Aorta (tissue), 5 donors: ENCODE measurements around the gene KDM5C. TPM values are rescaled to one million over a fixed set of nuclear protein-coding genes. Genes with fewer than 3 reads are reported as not detected.

Experiments used
- ATAC-seq: fragments of 200-7000 bp; cut with Tn5 transposase; one replicate; pipeline ENCODE4 v1.9.1; 2022; ENCODE audit warnings: moderate library complexity; ENCODE audit not compliant: low FRiP score
- DNase-seq, 2 donors: peaks; one replicate each; pipeline ENCODE4 v3.0.0-alpha.2; 2020
- H3K27ac ChIP-seq, 2 donors: one replicate each; pipeline ENCODE4 v1.5.1; 2013; ENCODE audit warnings: low read length in 2 of 2, mild to moderate bottlenecking in 2 of 2, moderate library complexity in 2 of 2, control low read depth in 1 of 2, inconsistent platforms in 1 of 2, low read depth in 1 of 2
- H3K27me3 ChIP-seq, 2 donors: one replicate each; pipeline ENCODE4 v1.6.1; 2013; ENCODE audit warnings: control low read depth in 1 of 2, low read length in 1 of 2, mild to moderate bottlenecking in 1 of 2, moderate library complexity in 1 of 2; ENCODE audit not compliant: insufficient read depth in 2 of 2, control insufficient read depth in 1 of 2
- H3K36me3 ChIP-seq, 2 donors: one replicate each; pipeline ENCODE4 v1.6.1; 2013; ENCODE audit warnings: control low read depth in 1 of 2, low read length in 1 of 2, mild to moderate bottlenecking in 1 of 2; ENCODE audit not compliant: insufficient read depth in 2 of 2, control insufficient read depth in 1 of 2
- H3K4me1 ChIP-seq, 2 donors: one replicate each; pipeline ENCODE4 v1.6.1; 2013; ENCODE audit warnings: low read length in 2 of 2, control low read depth in 1 of 2, mild to moderate bottlenecking in 1 of 2, moderate library complexity in 1 of 2; ENCODE audit not compliant: insufficient read depth in 2 of 2, control insufficient read depth in 1 of 2
- H3K4me3 ChIP-seq, 2 donors: one replicate each; pipeline ENCODE4 v1.5.1; 2013; ENCODE audit warnings: low read length in 2 of 2, control low read depth in 1 of 2, mild to moderate bottlenecking in 1 of 2
- H3K9me3 ChIP-seq: one replicate; pipeline ENCODE4 v1.6.1; 2013; ENCODE audit warnings: mild to moderate bottlenecking, low read length; ENCODE audit not compliant: control insufficient read depth
- WGBS, 2 donors: extraction: QIAGEN DNeasy Blood & Tissue Kit; methylation state at CpG; one replicate each; pipeline ENCODE4 v1.1.7; 2013; 5-methylcytosine and 5-hydroxymethylcytosine counted together
- intact Hi-C, 2 donors: fragments of 100-400 bp; cut with DNase I; formaldehyde crosslinking; loops; one replicate each; pipeline versions ENCODE4 v1.14.2 to v1.15.0; 2022
- polyA plus RNA-seq, 2 donors: library from polyadenylated mRNA; stranded (reverse); fragments of 200-250 nt; gene quantifications; one replicate each; pipeline ENCODE4 v1.2.3, GENCODE V29; 2013
- total RNA-seq, 2 donors: library from RNA; stranded (reverse); fragmentation: NEBNext Ultra II Directional; extraction: Animal tissue kit (Norgen Biotek cat#: 25700); gene quantifications; one replicate each; pipeline ENCODE4 v1.2.1, GENCODE V29; 2021
- donor health status: healthy with polysubstance abuse.
- donor health status: Bipolar disorder and iron deficiency.
- donor health status: DM: no; HTN: no; CAD: no.
- donor health status: DM: no; HTN: no; CAD: no.
- donor health status: DM: yes; HTN: yes; CAD: no.

The KDM5C gene
- total and polyA plus RNA-seq, 4 donors, result 14.0 to 118 (median 57.9) TPM

DNA sequence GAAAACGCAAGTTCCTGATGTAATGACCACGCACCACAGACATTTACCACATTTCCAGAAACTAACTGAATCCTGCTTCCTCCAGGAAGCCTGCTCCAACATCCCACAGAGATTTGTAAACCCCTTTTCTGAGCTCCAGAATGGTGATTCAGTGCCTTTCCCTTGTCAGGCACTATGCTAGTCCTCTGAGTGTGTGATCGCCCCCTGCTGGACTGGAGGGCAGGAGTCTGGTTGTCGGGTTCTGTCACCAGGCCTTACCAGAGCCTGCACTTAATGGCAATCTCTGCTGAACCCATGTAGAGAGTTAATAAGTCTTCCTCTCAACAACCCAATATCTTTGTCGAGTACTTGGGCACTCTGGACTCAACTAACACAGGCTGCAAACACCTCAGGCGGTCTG lies 14.5 kb upstream of the KDM5C start:
- Histone ChIP-seq H3K27me3 (no peaks in the 10 kb centered on the region), H3K9me3 (no peaks in the 10 kb centered on the region), H3K27ac (no peak overlapping the region), H3K4me3 (no peak overlapping the region), H3K4me1 (no peaks in the 10 kb centered on the region), H3K36me3 (no peaks in the 10 kb centered on the region)
- WGBS, 2 donors, result 83 to 92% methylated on average over 6 of the region's 6 CpGs
- DNase-seq (no peak), ATAC-seq (no peak)
- intact Hi-C loops, result no loop called here

DNA sequence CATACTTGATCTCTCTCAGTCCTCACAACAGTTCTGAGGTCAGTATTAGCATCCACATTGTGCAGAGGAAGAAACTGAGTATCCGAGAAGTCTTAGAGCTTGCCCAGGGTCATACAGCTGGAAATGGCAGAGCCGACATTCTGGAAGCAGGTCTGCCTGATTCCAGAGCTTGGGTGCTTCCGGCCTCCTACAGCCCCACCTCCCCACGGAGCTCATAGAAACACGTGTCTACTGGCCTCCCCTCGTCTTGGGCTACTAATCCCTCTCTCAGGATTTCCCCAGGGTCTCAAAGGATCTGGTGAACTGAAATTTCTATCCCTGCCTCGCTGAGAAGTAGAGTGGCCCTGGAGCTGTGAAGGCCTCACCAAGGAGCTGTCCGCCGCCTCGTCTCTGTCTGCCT lies 12.0 kb upstream of the KDM5C start:
- no peak overlapping the region for H3K4me3 ChIP-seq
- H3K27me3 ChIP-seq, result no peaks in the 10 kb centered on the region
- no peaks in the 10 kb centered on the region for H3K9me3 ChIP-seq
- ATAC-seq, result no peak
- intact Hi-C loops, result no loop called here
- 65 to 77% methylated on average over 10 of the region's 10 CpGs for WGBS, 2 donors
- no peak for DNase-seq
- no peaks in the 10 kb centered on the region for H3K36me3 ChIP-seq
- H3K4me1 ChIP-seq, result no peaks in the 10 kb centered on the region
- H3K27ac ChIP-seq, result no peak overlapping the region

DNA sequence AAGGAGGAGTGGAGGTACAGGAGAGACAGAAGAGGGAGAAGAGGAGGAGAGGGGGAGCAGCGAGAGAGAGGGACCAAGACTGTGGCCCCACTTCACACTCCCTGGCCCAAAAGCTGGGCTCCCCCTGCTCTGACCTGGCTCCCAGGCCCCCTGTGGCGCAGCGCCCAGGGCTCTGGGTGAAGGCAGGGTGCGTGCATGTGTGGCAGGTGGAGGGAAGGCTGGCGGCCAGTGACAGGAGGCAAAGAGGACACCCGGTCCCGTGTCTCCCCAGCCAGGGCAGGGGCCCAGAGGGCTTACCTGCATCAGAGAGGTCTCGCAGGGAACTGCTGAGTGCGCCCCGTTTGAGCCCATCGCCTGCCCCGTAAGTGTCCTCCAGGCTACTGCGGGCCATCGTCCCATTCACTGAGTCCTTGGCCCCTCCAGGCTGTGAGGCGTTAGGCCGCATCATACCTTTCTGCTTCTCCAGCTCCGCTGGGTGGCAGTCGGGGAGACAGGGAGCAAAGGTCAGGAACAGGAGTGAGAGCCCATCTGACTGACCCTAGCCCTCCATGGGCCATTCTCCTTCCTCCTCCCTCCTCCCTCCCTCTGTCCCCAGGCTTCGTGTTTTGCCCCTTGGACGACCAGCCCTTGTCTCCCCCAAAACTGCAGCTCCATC lies 11.1 kb upstream of the KDM5C start:
- WGBS, 2 donors, result 87 to 89% methylated on average over 20 of the region's 20 CpGs
- ATAC-seq, result no peak
- no peaks in the 10 kb centered on the region for H3K36me3 ChIP-seq
- DNase-seq, result no peak
- no peaks in the 10 kb centered on the region for H3K4me1 ChIP-seq
- H3K4me3 ChIP-seq, result no peak overlapping the region
- intact Hi-C loops, result no loop called here
- no peak overlapping the region for H3K27ac ChIP-seq
- H3K9me3 ChIP-seq, result no peaks in the 10 kb centered on the region
- no peaks in the 10 kb centered on the region for H3K27me3 ChIP-seq

DNA sequence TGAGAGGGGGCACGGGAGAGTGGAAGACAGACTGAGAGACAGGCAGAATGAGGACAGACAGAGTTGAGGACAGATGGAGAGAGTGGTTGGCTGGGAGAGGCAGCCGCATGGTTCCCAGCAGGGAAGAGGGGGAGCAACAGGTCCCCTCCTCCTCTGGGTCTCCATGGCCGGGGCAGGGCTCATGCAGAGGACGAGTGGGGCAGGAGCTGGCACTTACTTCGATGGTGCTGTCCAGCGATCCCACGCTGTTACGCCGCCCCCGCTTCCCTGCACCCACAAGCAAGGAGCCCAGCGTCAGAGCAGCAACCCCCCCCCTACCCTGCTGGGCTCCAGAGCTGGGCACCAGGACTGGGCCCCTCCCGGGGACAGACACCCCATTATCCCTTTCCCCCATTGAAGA lies 10.6 kb upstream of the KDM5C start:
- 76 to 80% methylated on average over 11 to 12 of the region's 12 CpGs for WGBS, 2 donors
- Histone ChIP-seq H3K36me3 (no peaks in the 10 kb centered on the region), H3K4me3 (no peak overlapping the region)

DNA sequence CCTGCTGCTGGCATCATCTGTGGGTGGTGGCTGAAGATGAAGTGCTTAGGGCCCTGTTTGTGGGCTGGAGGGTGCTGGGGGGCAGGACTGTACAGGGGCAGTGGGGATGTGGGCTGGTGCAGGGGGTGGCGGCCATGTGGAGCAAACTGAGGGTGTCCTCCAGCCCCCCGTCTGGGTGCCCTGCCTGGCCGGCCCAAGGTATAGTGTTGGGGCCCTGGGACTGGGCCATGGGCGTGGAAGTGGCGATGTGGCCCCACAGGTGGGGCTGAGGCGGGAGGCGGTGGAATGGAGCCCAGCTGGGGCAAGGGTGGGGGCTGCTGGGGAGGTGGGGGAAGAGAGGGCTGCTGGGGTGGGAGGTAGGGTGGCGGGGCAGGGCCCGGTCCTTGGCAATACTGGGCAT lies 9.5 kb upstream of the KDM5C start:
- peak in 1 of 2 donors; percentile 34 for DNase-seq
- 96 to 98% methylated on average over 7 to 9 of the region's 9 CpGs for WGBS, 2 donors
- no peaks in the 10 kb centered on the region for H3K27me3 ChIP-seq
- no peaks in the 10 kb centered on the region for H3K36me3 ChIP-seq
- ATAC-seq, result peak; percentile 3
- H3K27ac ChIP-seq, result no peak overlapping the region
- H3K4me1 ChIP-seq, result no peaks in the 10 kb centered on the region
- intact Hi-C loops, result no loop called here
- H3K4me3 ChIP-seq, result no peak overlapping the region
- no peaks in the 10 kb centered on the region for H3K9me3 ChIP-seq

More for the DNA sequence above, 10.6 kb upstream of the KDM5C start:
- Histone ChIP-seq H3K27me3 (no peaks in the 10 kb centered on the region), H3K27ac (no peak overlapping the region), H3K9me3 (no peaks in the 10 kb centered on the region), H3K4me1 (no peaks in the 10 kb centered on the region)
- DNase-seq (peak in 1 of 2 donors; percentile 34), ATAC-seq (no peak)
- intact Hi-C loops, result no loop called here

DNA sequence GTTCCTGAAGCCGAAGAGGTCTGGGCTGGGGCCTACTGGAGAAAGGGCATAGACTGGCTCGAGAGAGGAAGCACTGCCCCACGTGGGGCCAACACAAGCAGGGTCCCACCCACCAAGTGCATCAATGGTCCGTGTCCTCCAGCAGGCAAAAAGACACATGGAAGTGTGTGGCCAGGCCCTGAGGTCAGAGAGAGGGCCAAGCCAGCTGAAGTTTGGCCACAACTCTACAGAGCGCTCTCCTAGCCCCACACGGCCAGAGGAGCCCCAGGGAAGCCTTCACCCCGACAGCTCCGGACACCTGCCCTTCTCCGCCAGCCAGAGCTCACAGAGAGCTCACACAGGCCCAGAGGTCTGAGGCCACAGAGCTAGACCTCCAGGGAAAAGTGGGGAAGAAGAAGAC lies 8.5 kb upstream of the KDM5C start:
- intact Hi-C loops, result no loop called here
- no peaks in the 10 kb centered on the region for H3K9me3 ChIP-seq
- no peaks in the 10 kb centered on the region for H3K36me3 ChIP-seq
- H3K27ac ChIP-seq, result no peak overlapping the region
- DNase-seq (peak in 1 of 2 donors; percentile 26), ATAC-seq (no peak)
- H3K27me3 ChIP-seq, result no peaks in the 10 kb centered on the region
- no peak overlapping the region for H3K4me3 ChIP-seq
- no peaks in the 10 kb centered on the region for H3K4me1 ChIP-seq
- 77 to 82% methylated on average over 9 of the region's 9 CpGs for WGBS, 2 donors

DNA sequence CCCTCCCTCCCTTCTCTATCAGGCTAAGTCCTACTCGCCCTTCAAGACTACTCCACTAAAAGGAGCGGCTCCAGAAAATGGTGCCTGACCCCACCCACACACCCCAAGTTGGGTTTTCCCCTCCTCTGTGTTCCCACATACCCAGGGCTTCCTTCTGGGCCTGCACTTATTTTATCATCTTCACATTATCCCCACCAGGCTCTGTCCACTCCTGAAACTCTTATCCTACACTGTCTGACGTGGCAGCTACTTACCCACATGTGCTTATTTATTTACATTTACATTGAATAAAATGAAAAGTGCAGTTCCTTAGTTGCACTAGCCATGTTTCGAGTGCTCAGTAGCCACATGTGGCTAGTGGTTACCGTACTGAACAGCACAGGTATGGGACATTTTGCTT lies 5.1 kb upstream of the KDM5C start:
- H3K9me3 ChIP-seq, result no peaks in the 10 kb centered on the region
- H3K36me3 ChIP-seq, result no peaks in the 10 kb centered on the region
- DNase-seq (no peak), ATAC-seq (no peak)
- intact Hi-C loops, result no loop called here
- H3K27ac ChIP-seq, result no peak overlapping the region
- WGBS, 2 donors, result 71 to 83% methylated on average over 5 of the region's 5 CpGs
- H3K4me1 ChIP-seq, result no peaks in the 10 kb centered on the region
- no peaks in the 10 kb centered on the region for H3K27me3 ChIP-seq
- no peak overlapping the region for H3K4me3 ChIP-seq

DNA sequence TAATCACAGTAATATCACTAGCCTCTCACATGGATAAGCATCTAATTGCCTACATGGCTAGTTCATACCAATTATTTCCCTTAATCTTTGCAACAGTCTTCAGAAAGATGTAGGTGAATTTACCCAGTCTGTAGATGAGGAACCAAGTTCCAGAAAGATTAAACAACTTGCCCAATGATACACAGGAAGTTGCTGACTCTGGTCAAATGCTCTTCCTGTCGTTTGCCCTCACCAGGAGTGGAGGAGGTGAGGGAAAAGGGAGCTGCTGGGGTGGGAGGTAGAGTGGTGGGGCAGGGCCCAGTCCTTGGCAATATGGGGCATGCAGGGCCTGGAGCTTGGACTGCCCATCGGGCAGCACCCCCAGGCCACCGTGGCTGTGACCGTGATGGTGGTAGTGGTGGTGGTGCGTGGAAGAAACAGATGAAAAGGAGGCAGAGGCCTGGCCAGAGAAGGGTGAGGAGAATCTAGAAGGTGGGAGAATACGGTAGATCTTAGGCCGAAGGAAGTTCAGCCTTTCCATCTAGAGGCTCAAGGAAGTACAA lies 2.3 kb upstream of the KDM5C start:
- intact Hi-C loops, result no loop called here
- no peaks in the 10 kb centered on the region for H3K4me1 ChIP-seq
- H3K27me3 ChIP-seq, result no peaks in the 10 kb centered on the region
- H3K9me3 ChIP-seq, result no peaks in the 10 kb centered on the region
- ATAC-seq (no peak), DNase-seq (peak in 1 of 2 donors; percentile 17)
- 79 to 80% methylated on average over 7 of the region's 7 CpGs for WGBS, 2 donors
- no peak overlapping the region for H3K27ac ChIP-seq
- H3K36me3 ChIP-seq, result no peaks in the 10 kb centered on the region
- no peak overlapping the region for H3K4me3 ChIP-seq
